A549 (cell line): Measurements from ENCODE around the gene NR2F2. TPM values are rescaled to one million over a fixed set of nuclear protein-coding genes. Genes with fewer than 3 reads are reported as not detected.

Experiments used
- ATAC-seq, 2 experiments: fragments of 200-7000 bp in 1 of 2; fragments of >200 bp in 1 of 2; cut with Nextera tagmentation in 1 of 2; cut with Tn5 transposase in 1 of 2; 3 replicates each; pipeline versions ENCODE4 v1.8.0 to v1.9.1; 2018 to 2020; ENCODE audit warnings: mild to moderate bottlenecking in 1 of 2, moderate library complexity in 1 of 2
- CTCF ChIA-PET: fragments of 300-600 bp; sonication (Branson Sonifier 250); formaldehyde crosslinking; extraction: SDS; loops from one replicate; lab custom pipeline; 2021; ENCODE audit warnings: antibody characterized with exemption, inconsistent platforms; lab: Yijun Ruan, JAX
- POLR2A ChIA-PET: fragments of 350-600 bp; formaldehyde crosslinking; extraction: SDS; loops from one replicate; lab custom pipeline; 2021; ENCODE audit warnings: antibody characterized with exemption, inconsistent platforms; lab: Yijun Ruan, JAX
- DNase-seq, 2 experiments: peaks; one replicate each; pipeline versions ENCODE4 v3.0.0 to v3.0.0-alpha.2; 2011 to 2016; ENCODE audit warnings: low read depth in 1 of 2, low spot score in 1 of 2
- FAIRE-seq: peaks from 2 replicates; lab custom pipeline; 2011; peaks lifted over from hg19 to GRCh38; lab: Jason Lieb, UNC
- H3K27ac ChIP-seq, 2 experiments: fragments of >200 bp; sonication (Bioruptor Twin); formaldehyde crosslinking; 3 replicates each; pipeline ENCODE4 v1.5.1; 2016 to 2017
- H3K4me1 ChIP-seq: fragments of >200 bp; sonication (Bioruptor Twin); formaldehyde crosslinking; 3 replicates; pipeline ENCODE4 v1.6.1; 2016
- H3K4me2 ChIP-seq: fragments of >200 bp; sonication (Bioruptor Twin); formaldehyde crosslinking; 3 replicates; pipeline ENCODE4 v1.6.1; 2016
- H3K4me3 ChIP-seq: fragments of >200 bp; sonication (Bioruptor Twin); formaldehyde crosslinking; 3 replicates; pipeline ENCODE4 v1.5.1; 2016
- H3K9me3 ChIP-seq: fragments of >200 bp; sonication (Bioruptor Twin); formaldehyde crosslinking; 3 replicates; pipeline ENCODE4 v1.6.1; 2016
- BHLHE40 ChIP-seq: IDR thresholded peaks from 2 replicates; pipeline ENCODE4 v1.6.1; 2012; ENCODE audit warnings: low read depth, low read length, inconsistent platforms
- CBX2 ChIP-seq: fragments of 200-600 bp; sonication (generic); IDR thresholded peaks from 2 replicates; pipeline ENCODE4 v1.6.1; 2016; ENCODE audit warnings: low read depth, mild to moderate bottlenecking, borderline replicate concordance
- CEBPB ChIP-seq, 2 experiments: fragments of >200 bp in 1 of 2; sonication (Bioruptor Twin) in 1 of 2; formaldehyde crosslinking in 1 of 2; IDR thresholded peaks; 2 replicates each; pipeline ENCODE4 v1.6.1; 2012 to 2016
- CHD2 ChIP-seq: fragments of 150-350 bp; IDR thresholded peaks from 2 replicates; pipeline ENCODE4 v1.6.1; 2014; ENCODE audit warnings: low read length; ENCODE audit not compliant: partially characterized antibody
- HEYL ChIP-seq: fragments of 250-450 bp; sonication (Bioruptor Pico); IDR thresholded peaks from 2 replicates; pipeline ENCODE4 v1.8.0; 2021; ENCODE audit warnings: mild to moderate bottlenecking, moderate library complexity
- HOXA7 ChIP-seq: fragments of 250-450 bp; sonication (Bioruptor Pico); IDR thresholded peaks from 2 replicates; pipeline ENCODE4 v1.5.0; 2020; ENCODE audit warnings: mild to moderate bottlenecking, moderate library complexity
- JUN ChIP-seq, 2 experiments: fragments of >200 bp; sonication (Bioruptor Twin); formaldehyde crosslinking; IDR thresholded peaks; 2 replicates in 1 of 2; 3 replicates in 1 of 2; pipeline ENCODE4 v1.6.1; 2016 to 2017
- KDM1A ChIP-seq: fragments of 200-600 bp; sonication (generic); IDR thresholded peaks from 2 replicates; pipeline ENCODE4 v1.6.1; 2016; ENCODE audit warnings: low read depth, mild to moderate bottlenecking
- NFE2L2 ChIP-seq: fragments of 150-350 bp; conservative IDR thresholded peaks from 2 replicates; pipeline ENCODE4 v1.6.1; 2014; ENCODE audit warnings: low read length
- NPAS2 ChIP-seq: fragments of 250-450 bp; sonication (Bioruptor Pico); IDR thresholded peaks from 2 replicates; pipeline ENCODE4 v1.8.0; 2022; ENCODE audit warnings: mild to moderate bottlenecking, moderate library complexity, borderline replicate concordance
- POLR2AphosphoS2 ChIP-seq: conservative IDR thresholded peaks from 2 replicates; pipeline ENCODE4 v1.6.1; 2012; ENCODE audit warnings: low read length, improper control_type of control experiment, inconsistent platforms
- SREBF2 ChIP-seq: fragments of 450-650 bp; IDR thresholded peaks from 2 replicates; pipeline ENCODE4 v1.6.1; 2014; ENCODE audit warnings: mild to moderate bottlenecking, moderate library complexity
- TFCP2L1 ChIP-seq: fragments of 250-450 bp; sonication (Bioruptor Pico); IDR thresholded peaks from 2 replicates; pipeline ENCODE4 v1.5.0; 2021; ENCODE audit warnings: mild to moderate bottlenecking
- TP53 ChIP-seq: fragments of 250-450 bp; sonication (Bioruptor Pico); IDR thresholded peaks from 2 replicates; pipeline ENCODE4 v1.5.0; 2021; ENCODE audit warnings: mild to moderate bottlenecking, moderate library complexity
- ZC3H11A ChIP-seq: fragments of 450-650 bp; IDR thresholded peaks from 2 replicates; pipeline ENCODE4 v1.6.1; 2014; ENCODE audit warnings: antibody characterized with exemption, mild to moderate bottlenecking
- ZFP36 ChIP-seq: fragments of 450-650 bp; IDR thresholded peaks from 2 replicates; pipeline ENCODE4 v1.6.1; 2014; ENCODE audit warnings: borderline replicate concordance; ENCODE audit not compliant: partially characterized antibody
- ZNF302 ChIP-seq: fragments of 250-450 bp; sonication (Bioruptor Pico); IDR thresholded peaks from 2 replicates; pipeline ENCODE4 v1.9.0; 2021; ENCODE audit warnings: inconsistent platforms, mild to moderate bottlenecking, moderate library complexity
- ZSCAN20 ChIP-seq: fragments of 250-450 bp; sonication (Bioruptor Pico); IDR thresholded peaks from 2 replicates; pipeline ENCODE4 v1.8.0; 2022; ENCODE audit warnings: mild to moderate bottlenecking, moderate library complexity
- WGBS: methylation state at CpG from one replicate; pipeline ENCODE4 v1.1.6; 2017; ENCODE audit errors: missing lambda C conversion rate; 5-methylcytosine and 5-hydroxymethylcytosine counted together
- polyA plus RNA-seq, 4 experiments: library from polyadenylated mRNA; depleted of rRNA in 3 of 4; stranded (reverse); fragments of >200 nt; fragmentation: RNase III in 1 of 4; extraction: RNeasy Plus Mini Kit Qiagen cat#74134 plus additional on column Dnase treatment in 1 of 4; gene quantifications; 2 replicates in 3 of 4; 3 replicates in 1 of 4; pipeline ENCODE4 v1.2.3, GENCODE V29; 2011 to 2017
- TF ChIP-seq, protein P1 (sequence below): fragments of >200 bp; sonication (Bioruptor Twin); formaldehyde crosslinking; IDR thresholded peaks from 3 replicates; pipeline ENCODE4 v1.5.1; 2016
- TF ChIP-seq, protein P2 (sequence below): IDR thresholded peaks from 2 replicates; pipeline ENCODE4 v1.6.1; 2012
- TF ChIP-seq, protein P3 (sequence below): IDR thresholded peaks from 2 replicates; pipeline ENCODE4 v1.6.1; 2012
- TF ChIP-seq, protein P4 (sequence below): fragments of >200 bp; sonication (Bioruptor Twin); formaldehyde crosslinking; IDR thresholded peaks from 3 replicates; pipeline ENCODE4 v1.6.1; 2016
- TF ChIP-seq, protein P5 (sequence below): fragments of >200 bp; sonication (Bioruptor Twin); formaldehyde crosslinking; IDR thresholded peaks from 2 replicates; pipeline ENCODE4 v1.6.1; 2016
- TF ChIP-seq, protein P6 (sequence below): fragments of 450-650 bp; IDR thresholded peaks from 2 replicates; pipeline ENCODE4 v1.6.1; 2014; ENCODE audit warnings: antibody characterized with exemption

Gene NR2F2
- polyA plus RNA-seq, 2 of the 4 experiments (the other 2 are of a cell fraction) = 11.8 to 15.7 TPM

DNA sequence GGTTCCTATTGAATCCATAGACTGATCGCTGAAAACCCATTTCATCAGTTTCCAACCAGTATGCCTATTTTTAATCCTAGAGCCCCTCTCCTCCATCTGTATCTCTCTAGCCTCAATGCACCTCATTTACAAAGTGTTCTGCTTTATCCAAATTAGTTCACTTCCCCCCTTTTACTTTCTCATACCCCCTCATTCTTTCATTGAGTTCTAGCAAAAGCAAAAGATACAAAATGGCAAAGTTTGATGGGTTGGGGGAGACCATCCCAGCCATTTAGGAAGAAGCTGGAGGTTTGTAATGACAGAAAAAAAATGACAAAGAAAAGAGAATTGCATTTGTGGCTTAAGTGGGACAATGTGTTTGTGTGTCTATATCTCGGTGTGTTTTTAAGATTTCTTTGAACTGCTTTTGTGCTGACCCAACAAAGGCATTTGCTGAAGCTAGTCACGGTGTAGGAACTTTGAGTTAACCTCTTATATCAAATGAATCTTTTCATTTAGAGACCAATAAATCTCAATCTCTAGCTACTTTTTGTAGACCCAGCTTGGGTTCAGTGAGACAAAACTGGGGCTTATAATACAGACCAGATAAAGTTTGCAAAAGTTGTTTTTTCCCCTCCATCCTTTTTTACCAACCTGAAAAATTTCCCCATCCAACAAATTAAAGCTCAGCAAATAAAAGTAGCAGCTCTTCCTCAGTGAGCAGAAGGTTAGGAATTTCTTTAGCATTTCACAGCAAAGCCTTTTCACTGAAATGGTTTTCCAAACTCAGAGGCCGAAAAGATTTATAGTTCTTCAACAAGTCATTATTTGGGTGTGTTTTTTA is 18.7 kb downstream of the NR2F2 start:
- H3K4me2 ChIP-seq = no peak overlapping the region
- POLR2A ChIA-PET = no interaction called here
- no peak for FAIRE-seq

DNA sequence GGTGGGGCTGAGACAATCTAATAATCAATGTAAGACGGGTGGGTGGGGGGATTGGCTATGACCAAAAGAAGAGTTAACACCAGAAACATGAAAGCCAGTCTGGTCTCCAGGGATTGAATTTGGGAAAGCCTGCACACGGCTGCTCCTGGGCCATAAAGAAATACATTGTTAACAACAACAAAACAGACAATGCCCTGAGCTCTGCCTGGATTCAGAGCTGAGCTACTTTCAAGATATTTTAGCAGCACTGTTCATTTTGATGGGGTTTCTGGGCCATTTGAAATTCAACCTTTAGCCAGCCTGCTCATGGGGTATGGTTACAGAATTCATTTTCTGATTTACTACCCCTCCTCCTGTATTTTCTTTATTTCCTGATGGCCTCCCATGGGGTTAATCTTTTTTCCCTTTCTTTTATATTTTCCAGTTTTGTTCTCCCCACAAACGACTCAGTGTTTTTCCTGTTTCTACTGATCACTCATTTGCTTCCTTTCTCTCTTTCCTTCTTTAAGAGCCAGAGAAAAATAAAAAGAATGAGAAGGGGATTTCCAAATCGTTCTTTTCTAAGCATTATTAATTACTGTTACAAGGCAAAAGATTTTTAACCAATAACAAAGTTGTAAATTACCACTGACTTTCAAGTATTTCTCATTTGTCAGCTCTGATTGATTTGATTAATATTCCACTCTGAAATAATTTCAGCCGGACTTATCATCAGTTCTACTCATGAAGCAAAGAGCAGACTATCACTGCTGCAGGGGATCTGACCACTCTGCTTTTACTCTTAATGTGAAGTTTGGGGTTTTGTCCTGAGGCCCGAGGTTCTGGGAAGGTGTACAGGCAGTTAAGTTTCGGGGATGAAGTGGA is 19.6 kb downstream of the NR2F2 start:
- no peak overlapping the region for H3K4me2 ChIP-seq
- CTCF ChIA-PET = interaction anchor here (1.2 to 10.5 kb wide), 4 partner anchors 8 to 1090 kb away, joined by 5 to 128 read pairs (median 6); partner anchors contain the start of gene NR2F2
- POLR2A ChIA-PET = no interaction called here
- H3K4me3 ChIP-seq = no peak overlapping the region
- no peak for FAIRE-seq
- no peak for TF ChIP-seq SREBF2
- TF ChIP-seq, protein P1, sequence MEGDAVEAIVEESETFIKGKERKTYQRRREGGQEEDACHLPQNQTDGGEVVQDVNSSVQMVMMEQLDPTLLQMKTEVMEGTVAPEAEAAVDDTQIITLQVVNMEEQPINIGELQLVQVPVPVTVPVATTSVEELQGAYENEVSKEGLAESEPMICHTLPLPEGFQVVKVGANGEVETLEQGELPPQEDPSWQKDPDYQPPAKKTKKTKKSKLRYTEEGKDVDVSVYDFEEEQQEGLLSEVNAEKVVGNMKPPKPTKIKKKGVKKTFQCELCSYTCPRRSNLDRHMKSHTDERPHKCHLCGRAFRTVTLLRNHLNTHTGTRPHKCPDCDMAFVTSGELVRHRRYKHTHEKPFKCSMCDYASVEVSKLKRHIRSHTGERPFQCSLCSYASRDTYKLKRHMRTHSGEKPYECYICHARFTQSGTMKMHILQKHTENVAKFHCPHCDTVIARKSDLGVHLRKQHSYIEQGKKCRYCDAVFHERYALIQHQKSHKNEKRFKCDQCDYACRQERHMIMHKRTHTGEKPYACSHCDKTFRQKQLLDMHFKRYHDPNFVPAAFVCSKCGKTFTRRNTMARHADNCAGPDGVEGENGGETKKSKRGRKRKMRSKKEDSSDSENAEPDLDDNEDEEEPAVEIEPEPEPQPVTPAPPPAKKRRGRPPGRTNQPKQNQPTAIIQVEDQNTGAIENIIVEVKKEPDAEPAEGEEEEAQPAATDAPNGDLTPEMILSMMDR = no peak
- no peak for TF ChIP-seq CBX2
- TF ChIP-seq TFCP2L1 (CRISPR knock-in tag) = no peak
- TF ChIP-seq KDM1A = no peak
- TF ChIP-seq ZSCAN20 (CRISPR knock-in tag) = no peak
- no peak for TF ChIP-seq JUN (IDR thresholded peaks at IDR 0.05)
- TF ChIP-seq, protein P2, sequence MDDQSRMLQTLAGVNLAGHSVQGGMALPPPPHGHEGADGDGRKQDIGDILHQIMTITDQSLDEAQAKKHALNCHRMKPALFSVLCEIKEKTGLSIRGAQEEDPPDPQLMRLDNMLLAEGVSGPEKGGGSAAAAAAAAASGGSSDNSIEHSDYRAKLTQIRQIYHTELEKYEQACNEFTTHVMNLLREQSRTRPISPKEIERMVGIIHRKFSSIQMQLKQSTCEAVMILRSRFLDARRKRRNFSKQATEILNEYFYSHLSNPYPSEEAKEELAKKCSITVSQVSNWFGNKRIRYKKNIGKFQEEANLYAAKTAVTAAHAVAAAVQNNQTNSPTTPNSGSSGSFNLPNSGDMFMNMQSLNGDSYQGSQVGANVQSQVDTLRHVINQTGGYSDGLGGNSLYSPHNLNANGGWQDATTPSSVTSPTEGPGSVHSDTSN = no peak
- no peak for TF ChIP-seq TP53 (CRISPR knock-in tag)
- TF ChIP-seq NFE2L2 = no peak
- no peak for TF ChIP-seq NPAS2 (CRISPR knock-in tag)
- ATAC-seq = no peak
- no peak overlapping the region for H3K27ac ChIP-seq
- 64% methylated on average over 7 of the region's 7 CpGs for WGBS
- DNase-seq = no peak
- H3K9me3 ChIP-seq = no peaks in the 10 kb centered on the region
- peaks cover 13% of the 10 kb centered on the region; the same call in 1 of the 3 replicates for H3K4me1 ChIP-seq

More for the DNA sequence above, 18.7 kb downstream of the NR2F2 start:
- Histone ChIP-seq H3K27ac (no peak overlapping the region), H3K4me1 (peaks cover 10% of the 10 kb centered on the region; the same call in 1 of the 3 replicates), H3K9me3 (no peaks in the 10 kb centered on the region), H3K4me3 (no peak overlapping the region)
- WGBS = 88% methylated on average over 4 of the region's 4 CpGs
- TF ChIP-seq NFE2L2 = no peak
- TF ChIP-seq CHD2 = no peak
- TF ChIP-seq POLR2AphosphoS2 = no peak
- TF ChIP-seq SREBF2 = no peak
- TF ChIP-seq ZC3H11A = no peak
- TF ChIP-seq, protein P3, sequence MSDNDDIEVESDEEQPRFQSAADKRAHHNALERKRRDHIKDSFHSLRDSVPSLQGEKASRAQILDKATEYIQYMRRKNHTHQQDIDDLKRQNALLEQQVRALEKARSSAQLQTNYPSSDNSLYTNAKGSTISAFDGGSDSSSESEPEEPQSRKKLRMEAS = no peak
- TF ChIP-seq ZFP36 = no peak
- no peak for TF ChIP-seq ZNF302 (CRISPR knock-in tag)
- TF ChIP-seq, protein P4, sequence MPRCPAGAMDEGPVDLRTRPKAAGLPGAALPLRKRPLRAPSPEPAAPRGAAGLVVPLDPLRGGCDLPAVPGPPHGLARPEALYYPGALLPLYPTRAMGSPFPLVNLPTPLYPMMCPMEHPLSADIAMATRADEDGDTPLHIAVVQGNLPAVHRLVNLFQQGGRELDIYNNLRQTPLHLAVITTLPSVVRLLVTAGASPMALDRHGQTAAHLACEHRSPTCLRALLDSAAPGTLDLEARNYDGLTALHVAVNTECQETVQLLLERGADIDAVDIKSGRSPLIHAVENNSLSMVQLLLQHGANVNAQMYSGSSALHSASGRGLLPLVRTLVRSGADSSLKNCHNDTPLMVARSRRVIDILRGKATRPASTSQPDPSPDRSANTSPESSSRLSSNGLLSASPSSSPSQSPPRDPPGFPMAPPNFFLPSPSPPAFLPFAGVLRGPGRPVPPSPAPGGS = no peak
- no peak for TF ChIP-seq TP53 (CRISPR knock-in tag)
- TF ChIP-seq, protein P5, sequence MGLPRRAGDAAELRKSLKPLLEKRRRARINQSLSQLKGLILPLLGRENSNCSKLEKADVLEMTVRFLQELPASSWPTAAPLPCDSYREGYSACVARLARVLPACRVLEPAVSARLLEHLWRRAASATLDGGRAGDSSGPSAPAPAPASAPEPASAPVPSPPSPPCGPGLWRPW = no peak
- TF ChIP-seq HOXA7 = no peak
- TF ChIP-seq, protein P6, sequence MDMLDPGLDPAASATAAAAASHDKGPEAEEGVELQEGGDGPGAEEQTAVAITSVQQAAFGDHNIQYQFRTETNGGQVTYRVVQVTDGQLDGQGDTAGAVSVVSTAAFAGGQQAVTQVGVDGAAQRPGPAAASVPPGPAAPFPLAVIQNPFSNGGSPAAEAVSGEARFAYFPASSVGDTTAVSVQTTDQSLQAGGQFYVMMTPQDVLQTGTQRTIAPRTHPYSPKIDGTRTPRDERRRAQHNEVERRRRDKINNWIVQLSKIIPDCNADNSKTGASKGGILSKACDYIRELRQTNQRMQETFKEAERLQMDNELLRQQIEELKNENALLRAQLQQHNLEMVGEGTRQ = no peak
- no peak for TF ChIP-seq HEYL
- TF ChIP-seq BHLHE40 = no peak
- TF ChIP-seq CEBPB (IDR thresholded peaks at IDR 0.05) = no peak
- no peak for ATAC-seq
- CTCF ChIA-PET = interaction anchor here (0.6 to 10.5 kb wide), 5 partner anchors 9 to 1089 kb away, joined by 3 to 128 read pairs (median 5); partner anchors contain the start of gene NR2F2
- DNase-seq = no peak
